CD4-positive, alpha-beta T cell treated with Interferon gamma for 1 hour (primary cell): ENCODE measurements around the gene CTDSPL.
"Not testable (repeated sequence)": the region's sequence is repeated elsewhere in the genome, so short reads cannot be mapped to it uniquely, and the experiment has no call there.

Experiments
- DNase-seq: peaks from one replicate; pipeline ENCODE4 v3.0.0-alpha.2; 2020

The CTDSPL gene

DNA sequence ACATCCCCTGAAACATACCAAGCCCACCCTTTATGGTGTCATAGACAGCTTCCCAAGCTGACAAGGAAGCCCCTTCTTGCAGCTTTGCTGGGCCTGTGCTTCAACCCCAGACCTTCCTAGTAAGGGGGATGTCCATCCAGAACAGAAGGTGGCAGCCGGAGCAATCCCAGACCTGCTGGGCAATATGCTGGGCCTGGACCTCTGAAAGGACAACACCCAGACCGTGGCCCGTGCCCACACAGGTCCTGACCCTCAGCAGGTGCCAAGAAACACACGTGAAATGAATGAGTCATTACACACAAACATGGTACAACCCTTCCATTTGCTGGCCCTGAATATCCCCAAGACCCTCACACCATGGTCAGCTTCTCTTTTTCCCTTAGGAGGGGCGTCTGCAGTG is 109.1 kb downstream of the CTDSPL start:
- DNase-seq: no peak

DNA sequence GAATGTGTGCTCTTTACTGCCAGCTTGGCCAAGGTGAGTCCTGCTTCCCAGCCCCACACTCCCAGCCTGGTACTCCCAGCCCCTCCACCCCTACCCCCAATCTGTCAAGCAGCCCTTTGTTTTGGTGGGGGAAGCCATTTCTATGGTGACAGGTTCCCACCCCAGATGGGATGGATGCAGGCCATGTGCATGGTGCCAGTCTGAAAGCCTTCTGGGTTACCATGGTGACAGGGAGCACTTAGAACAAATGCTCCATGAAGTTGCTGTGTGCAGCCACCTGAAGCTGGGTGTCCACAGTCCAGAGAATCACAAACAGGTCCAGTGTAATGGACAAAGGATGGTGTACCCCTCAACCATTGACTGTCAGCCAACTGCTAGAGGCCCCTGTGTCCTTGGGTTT is 109.8 kb downstream of the CTDSPL start:
- no peak for DNase-seq

DNA sequence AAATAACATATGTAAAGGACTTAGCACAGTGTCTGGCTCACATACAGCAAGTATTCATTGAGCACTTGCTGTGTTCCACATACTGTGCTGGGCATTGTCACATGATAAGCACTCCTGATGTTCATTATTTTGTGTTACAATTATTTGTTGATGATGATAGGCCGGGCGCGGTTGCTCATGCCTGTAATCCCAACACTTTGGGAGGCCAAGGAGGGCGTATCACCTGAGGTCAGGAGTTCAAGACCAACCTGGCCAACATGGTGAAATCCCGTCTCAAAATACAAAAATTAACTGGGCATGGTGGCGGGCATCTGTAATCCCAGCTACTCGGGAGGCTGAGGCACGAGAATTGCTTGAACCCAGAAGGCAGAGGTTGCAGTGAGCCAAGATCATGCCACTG is 110.4 kb downstream of the CTDSPL start:
- DNase-seq: not testable (repeated sequence)

DNA sequence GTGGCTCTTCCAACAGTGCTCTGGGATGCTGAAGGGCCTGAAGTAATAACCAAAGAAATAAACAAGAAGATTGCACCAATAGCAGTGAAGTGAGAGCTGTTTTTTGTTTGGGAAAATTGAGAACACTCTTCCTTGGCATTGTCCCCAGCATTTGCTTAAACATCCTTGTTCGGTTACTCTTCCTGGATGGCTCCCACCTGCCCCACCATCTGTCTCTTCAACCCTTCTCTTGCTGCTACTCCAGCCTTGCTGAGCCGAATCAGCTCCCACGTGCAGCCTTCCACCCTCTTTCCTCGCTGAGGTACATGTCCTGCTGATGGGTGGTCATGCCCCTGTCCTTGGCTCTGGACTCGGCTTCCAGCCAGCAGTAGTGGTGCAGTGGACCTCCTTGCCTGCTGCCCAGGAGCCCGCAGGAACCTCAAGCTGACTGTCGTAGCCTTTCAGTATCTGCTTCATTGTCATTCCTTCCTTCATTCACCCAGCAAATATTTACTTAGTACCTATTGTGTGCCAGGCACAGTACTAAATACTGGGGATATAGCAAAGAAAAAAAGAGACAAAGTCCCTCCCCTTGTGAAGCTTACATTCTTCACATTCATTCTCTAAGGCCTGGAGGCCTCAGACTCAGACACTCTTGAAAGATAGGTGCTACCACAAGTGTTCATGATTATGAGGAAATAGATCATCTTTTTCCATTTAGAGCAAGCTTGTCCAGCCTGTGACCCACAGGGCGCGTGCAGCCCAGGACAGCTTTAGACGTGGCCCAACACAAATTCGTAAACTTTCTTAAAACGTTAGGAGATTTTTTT is 111.8 kb downstream of the CTDSPL start:
- DNase-seq: no peak

DNA sequence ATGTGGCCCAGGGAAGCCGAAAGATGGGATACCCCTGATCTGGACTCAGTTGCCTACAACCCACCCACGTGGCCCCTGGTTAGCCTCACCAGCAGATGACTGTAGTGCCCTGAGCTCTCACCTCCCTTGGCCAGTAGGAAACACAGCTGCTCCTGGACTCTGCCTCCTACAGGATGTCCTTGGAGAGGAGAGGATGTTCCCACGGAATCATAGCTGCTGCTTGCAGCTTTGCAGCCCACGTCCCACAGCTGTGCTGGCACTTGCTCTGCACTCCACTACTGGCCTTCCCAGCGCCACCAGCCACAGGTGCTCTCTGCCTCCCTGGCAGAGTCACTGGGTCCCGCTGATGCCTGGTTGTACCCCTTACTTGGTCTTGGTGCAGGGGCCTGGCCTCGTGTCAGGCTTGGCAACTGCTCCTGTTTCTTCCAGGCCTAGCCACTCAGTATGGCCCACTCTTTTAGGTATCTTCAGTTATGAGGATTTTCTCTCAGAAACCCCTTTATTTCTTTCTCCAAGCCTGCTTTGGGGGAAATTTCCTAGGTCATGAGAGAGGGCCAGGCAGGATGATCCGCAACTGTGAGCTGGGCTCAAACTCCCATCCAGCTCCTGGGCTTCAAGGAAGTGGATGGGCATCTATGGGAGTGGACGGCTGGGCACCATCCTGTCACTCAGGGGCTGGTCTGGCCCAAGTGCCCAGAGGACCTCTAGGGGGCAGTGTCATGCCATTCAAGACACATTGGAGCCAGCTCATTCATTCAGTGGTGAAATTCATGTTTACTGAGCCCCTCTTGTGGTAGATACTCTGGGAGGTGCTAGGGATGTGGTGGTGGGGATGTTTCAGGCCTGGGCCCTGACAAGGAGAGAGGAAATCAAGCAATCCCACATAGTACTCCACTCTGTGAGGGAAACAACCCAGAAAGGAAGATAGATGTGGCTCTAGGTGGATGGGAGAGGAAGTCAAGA is 112.7 kb downstream of the CTDSPL start:
- peak; percentile 62 for DNase-seq

DNA sequence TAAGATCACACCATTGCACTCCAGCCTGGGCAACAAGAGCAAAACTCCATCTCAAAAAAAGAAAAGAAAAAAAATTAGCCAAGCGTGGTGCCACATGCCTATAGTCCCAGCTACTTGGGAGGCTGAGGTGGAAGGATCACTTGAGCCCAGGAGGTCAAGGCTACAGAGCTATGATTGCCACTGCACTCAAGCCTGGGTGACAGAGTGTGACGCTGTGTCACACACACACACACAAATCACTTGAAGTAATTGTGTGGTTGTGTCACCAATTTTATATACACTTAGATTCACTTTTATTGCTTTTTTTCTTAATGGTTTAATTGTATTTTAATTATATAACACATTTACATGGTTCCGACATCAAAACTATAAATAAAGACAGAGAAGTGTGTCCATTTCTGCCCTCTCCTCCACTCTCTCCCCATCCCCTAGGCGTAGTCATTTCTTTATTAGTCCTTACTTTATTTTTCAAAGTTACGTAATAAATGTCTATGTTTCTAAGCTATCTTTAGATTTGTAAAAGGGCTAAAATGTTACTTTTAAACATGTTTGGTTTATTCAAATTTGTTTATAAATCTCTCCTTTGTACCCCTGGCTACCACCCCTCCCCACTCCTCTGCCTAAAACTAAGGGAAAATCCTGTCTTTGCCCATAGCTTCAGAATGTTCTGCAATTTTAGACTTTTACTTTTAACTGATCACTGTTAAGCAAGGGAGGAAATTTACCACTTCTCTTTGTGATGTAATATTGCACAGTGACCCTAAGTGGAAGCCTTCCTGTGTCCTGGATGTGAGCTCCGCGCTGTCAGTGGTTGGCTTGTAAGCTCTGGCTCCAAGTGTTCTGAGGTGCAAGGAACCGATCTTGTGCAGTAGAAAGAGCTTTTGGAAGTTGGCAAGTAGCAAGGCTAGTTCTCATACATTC is 118.1 kb downstream of the CTDSPL start:
- DNase-seq: peak; percentile 46

DNA sequence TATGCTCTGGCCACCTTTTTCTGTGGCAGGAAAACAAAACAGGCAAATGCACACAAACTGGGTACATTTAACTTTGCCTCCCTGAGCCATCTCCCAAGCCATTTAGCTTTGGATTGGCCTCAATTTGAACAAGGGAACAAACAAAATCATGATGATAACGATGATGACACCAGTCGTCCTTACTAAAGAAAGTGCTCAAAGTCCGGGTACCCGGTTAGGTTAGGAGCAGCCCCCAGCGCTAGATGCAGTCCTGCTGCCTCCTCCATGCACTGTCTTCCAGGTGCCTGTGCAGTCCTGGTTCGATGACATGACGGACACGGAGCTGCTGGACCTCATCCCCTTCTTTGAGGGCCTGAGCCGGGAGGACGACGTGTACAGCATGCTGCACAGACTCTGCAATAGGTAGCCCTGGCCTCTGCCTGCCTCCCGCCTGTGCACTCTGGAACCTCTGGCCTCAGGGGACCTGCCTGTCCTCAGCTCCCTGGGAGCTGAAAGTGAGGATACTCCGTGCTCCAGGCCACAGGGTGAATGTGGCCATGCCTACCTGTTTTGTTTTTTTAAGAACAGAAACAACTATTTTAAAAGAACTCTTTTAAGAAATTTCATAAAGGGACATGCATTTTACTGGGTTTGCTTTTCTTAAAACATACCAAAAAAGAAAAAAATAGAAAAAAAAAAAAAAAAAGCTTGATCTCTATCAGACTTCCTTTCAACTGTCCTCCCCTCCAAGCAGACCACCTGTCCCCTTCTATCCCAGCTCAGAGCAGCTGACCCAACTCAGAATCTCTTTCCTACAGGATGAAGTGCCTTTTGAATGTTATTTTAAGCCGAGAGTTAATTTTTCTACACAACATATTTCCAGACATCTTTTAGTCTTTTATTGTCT is 119.0 kb downstream of the CTDSPL start:
- DNase-seq: no peak

DNA sequence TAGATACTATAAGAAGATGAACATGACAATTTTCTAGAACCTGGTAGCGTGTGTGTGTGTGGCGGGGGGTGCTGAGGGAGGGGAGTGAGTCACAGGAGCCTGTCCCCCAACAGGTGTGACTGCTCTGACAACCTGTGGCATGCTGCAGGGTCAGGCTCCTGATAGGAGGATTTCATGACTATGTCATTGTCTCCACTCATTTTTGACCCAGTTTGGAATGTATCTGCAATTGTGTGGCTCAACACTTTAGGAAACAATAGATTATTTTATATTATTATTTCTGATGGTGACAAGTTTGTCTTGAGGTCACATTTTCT is 119.6 kb downstream of the CTDSPL start:
- DNase-seq: no peak

DNA sequence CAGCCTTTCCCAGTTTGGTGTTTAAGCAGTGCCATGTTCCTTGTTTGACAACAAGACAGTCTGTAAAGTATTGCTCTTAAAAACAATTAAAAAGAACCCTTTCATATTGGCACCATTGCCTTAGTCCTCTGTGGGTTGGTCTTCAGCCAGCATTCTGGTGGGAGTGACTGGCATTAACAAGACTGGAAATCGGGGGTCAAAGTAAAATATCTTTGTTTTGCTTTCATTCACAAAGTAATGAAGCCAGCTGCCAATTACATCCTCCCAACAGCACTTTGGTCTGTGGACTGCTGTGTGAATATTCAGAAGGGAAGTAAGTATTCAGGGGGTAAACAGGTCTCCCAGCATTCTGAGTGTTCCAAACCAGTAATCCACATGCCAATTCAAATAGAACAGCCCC is 120.7 kb downstream of the CTDSPL start:
- no peak for DNase-seq

DNA sequence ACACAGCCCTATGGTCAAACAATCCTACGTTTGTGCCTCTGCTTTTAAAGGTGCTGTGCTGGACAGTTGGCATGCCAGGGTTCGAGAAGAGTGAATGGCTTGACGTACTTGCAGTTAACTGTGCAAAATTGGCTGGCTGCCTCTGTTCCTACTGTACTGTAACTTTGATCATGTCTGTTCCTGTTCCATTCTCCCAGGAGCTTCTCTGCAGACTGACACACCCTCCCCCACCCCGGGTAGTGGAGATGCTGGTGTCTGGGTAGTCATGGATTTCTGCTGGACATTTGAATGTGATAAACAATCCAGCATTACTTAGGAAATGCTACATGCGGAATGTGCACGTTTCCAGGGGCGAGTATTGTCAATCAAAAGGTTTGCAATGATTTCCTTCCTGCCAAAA is 122.4 kb downstream of the CTDSPL start:
- DNase-seq: no peak

DNA sequence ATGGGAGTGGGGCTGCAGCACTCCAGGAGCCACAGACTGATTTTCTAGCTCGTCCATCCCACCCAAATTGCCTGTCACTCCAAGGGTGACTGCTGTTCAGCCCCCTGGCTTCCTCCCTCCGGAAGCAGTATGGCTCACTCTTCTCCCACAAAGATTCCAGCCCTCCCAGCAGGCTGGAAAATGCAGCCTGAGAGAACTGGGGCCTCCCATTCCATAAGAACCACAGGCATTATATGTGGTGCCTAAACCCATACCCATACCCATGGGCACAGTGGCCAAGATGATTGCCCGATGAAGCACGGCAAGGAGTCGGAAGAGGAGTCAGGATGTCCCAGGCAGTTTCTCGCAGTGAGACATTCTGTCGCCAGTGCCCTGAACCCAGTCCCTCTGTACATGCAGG is 122.9 kb downstream of the CTDSPL start:
- no peak for DNase-seq

DNA sequence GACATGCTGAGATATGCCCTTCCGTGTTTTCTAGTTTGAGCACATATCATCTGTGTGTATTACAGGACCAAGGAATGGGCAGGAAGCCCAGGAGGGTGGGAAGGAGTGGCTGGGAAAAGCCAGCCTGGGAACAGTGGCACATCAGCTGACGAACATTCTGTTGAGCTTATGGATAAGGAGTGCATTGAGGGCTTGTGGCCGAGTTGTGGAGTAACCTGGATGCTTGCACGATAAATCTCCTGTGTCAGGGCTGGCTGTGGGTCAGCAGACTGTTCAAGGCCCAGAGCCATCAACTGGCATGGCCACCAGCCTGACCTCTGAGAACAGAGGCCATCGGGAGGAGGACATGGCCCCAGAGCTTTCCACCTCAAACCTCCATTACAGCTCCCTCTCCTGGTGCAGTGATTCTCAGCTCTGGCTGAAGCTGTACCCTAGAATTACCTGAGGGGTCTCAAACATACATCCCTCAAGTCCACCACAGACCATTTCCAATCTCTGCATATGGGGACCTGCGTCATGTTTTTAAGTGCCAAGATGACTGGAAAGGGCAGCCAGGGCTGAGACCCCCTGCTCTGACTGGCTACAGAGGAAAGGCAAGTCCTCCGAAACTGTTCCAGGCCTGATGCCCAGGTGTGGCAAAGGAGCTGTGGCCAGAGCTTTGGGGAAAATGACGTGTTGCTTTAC is 124.1 kb downstream of the CTDSPL start:
- no peak for DNase-seq

DNA sequence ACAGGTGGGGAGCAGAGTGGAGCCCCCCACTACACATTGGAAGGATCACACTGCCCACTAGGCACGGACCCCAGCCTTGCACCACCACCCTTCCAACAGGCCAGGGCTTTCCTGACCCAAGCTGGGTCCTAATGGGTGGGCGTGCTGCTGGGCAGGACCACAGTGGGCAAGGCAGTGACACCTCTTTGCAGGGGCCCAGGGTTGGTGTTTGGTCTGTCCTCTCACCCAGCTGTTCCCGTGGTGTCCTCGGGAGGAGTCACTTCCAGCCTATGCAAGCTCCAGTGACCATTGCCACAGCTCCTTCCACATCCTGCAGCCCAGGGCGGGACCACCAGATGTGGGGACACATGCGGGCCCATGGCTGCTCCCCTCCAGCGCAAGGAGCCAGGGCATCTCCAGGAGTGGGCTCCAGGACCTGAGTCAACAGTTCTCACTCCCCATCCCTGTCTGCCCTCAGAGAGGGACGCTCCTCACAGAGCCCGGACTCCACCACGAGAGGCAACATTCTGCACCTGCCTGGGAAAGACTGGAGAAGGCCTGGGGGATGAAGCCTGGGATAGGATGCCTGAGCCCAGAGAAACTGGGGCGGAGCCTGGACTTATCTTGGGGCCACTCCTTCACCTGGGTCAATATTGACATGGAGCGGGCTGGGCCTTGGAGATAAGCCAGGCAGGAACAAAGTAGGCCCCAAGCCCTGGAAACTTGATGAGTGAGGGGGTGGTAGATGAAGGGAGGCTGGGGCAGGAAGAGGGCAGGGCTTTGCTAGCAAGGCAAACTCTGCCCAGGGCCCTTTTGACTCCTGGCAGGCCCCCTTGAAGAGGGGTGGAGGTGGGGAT is 125.0 kb downstream of the CTDSPL start:
- DNase-seq: no peak

DNA sequence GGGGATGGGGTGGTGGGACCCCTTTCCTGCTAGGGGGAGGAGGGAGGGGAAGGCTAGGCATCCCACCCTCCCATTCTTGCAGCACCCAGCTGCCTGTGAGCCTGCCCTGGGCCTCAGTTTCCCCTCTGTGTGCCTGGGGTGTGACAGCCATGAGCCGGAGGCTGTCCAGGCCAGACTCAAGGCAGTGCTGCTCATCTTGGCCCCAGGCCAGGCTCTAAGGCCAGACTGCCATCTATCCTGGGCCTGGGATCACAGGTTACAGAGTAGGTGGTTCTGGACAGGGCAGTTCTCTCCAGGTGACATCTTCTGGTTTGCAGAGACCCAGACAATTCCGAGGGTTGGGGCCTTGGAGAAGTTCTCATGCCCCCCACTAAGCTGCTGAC is 125.6 kb downstream of the CTDSPL start:
- DNase-seq: no peak

DNA sequence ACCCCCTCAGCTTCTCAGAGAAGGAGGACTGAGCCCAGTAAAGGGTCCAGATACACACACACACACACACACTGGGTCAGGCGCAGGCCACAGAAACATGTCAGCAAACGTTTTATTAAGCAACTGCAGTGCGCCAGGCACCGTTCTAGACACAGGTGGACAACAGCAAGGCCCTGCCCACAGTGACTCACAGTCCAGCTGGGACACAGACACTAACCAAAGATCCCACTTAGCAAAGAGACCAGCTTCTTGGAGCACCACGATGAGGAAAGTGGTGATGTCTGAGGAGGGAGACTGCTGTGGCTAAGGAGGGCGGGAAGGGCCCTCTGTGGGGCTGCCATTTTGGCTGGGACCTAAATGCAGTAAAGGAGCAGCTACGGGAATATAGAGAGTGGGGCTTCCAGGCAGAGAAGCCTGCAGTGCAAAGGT is 126.1 kb downstream of the CTDSPL start:
- no peak for DNase-seq

DNA sequence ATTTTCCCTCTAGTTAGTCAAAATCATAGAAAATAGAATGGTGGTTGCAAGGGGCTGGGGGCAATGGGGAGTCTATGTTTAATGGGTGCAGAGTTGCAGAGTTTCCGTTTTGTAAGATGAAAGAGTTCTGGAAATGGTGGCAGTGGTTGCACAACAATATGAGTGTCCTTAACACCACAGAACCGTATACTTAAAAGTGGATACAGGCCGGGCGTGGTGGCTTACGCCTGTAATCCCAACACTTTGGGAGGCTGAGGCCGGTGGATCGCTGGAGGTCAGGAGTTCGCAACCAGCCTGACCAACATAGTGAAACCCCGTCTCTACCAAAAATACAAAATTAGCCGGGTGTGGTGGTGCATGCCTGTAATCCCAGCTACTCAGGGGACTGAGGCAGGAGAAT is 126.7 kb downstream of the CTDSPL start:
- DNase-seq: not testable (repeated sequence)

DNA sequence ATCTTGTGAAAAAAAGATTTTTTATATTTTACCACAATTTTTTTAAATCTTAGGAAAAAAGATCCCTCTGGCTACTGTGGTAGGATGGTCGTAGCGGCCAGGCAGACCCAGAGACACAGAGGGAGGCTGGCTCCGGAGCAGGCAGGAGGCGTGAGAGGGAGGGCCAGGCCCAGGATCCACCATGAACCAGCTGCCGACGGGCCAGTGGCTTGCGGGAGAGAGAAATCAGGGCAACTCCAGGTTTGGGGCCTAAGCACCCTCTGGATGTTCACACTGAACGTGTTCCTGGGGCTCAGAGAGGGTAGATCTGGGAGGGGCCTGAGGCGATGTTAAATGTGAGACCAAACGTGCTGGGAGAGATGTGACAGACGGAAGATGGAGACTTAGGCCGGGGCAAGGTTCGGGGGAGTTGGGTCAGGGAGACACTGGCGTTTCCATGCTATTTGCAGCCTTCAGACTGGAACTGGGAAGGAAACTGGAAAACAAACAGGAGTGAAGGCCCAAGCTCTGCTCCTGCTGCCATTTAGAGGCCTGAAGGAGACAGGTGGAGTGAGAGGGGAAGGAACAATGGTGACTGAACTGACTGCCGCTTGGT is 127.3 kb downstream of the CTDSPL start:
- no peak for DNase-seq

DNA sequence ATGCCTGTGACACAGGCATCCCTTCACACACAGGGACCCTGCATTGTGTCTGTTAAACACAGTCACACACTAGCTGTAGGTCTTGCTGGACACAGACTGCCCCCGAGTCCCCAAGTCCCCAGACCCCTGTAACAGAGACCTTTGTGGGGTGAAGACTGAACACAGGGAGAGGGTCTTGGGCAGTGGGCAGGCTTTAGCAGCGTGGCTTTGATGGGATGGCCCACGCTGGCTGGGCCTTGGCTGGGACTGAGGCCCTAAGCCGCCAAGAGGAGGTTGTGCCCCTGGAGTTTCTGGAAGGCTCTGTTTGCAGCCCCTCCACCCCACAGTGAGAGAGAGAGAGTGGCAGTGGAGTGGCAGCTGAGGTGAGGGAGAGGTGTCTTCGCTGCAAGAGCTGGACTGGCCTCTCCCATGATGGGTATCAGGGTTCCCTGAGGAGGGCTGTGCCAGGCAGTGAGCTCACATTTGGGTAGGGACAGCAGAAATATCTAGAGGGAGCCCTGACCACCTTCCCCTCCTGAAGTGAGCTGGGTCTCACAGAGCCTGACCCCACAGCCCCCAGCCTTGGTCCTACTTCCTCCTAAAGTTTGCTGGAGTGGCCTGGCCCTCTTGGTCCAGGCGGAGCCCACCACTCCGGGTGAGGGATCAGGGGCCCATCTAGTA is 128.3 kb downstream of the CTDSPL start:
- no peak for DNase-seq

DNA sequence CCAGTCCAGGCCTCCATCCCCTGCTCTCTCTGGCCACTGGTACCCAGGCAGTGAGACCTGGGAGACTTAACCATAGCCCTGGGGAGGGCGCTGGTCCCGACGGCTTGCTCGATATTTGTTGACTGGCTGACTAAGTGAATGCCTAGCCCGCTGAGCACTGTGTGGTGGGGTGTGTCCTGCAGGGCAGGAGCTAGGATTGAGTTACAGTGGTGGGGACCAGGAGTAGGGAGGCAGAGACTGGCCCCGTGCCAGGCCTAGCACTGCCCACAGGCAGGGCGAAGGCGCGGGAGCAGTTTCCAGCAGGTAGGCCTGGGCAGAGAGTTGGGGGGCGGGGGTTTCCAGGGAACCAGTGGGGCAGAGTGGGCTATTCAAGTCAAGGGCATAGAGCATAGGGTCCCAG is 128.8 kb downstream of the CTDSPL start, which contains the start of gene VILL:
Gene VILL, plus strand, starts transcription at position 260 of the 400 bp plus-strand sequence. CDS start 2,887 bp downstream, outside the sequence.
- no peak for DNase-seq
